GM12874 (cell line): ENCODE results near the gene KLHL33.

Experiments
- TF ChIP-seq, protein P1 (sequence below): IDR thresholded peaks from 2 replicates; pipeline ENCODE4 v1.5.1; 2011; ENCODE audit warnings: low read depth, mild to moderate bottlenecking, control low read depth, low read length, moderate library complexity; ENCODE audit not compliant: insufficient read depth

The KLHL33 gene

GRCh38 chr14:20438664-20439063 lies 2.7 kb upstream of the KLHL33 start:
- TF ChIP-seq, protein P1, sequence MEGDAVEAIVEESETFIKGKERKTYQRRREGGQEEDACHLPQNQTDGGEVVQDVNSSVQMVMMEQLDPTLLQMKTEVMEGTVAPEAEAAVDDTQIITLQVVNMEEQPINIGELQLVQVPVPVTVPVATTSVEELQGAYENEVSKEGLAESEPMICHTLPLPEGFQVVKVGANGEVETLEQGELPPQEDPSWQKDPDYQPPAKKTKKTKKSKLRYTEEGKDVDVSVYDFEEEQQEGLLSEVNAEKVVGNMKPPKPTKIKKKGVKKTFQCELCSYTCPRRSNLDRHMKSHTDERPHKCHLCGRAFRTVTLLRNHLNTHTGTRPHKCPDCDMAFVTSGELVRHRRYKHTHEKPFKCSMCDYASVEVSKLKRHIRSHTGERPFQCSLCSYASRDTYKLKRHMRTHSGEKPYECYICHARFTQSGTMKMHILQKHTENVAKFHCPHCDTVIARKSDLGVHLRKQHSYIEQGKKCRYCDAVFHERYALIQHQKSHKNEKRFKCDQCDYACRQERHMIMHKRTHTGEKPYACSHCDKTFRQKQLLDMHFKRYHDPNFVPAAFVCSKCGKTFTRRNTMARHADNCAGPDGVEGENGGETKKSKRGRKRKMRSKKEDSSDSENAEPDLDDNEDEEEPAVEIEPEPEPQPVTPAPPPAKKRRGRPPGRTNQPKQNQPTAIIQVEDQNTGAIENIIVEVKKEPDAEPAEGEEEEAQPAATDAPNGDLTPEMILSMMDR, result no peak

GRCh38 chr14:20436363-20436755 lies 393 bp upstream of the KLHL33 start:
- TF ChIP-seq, protein P1, result no peak

DNA sequence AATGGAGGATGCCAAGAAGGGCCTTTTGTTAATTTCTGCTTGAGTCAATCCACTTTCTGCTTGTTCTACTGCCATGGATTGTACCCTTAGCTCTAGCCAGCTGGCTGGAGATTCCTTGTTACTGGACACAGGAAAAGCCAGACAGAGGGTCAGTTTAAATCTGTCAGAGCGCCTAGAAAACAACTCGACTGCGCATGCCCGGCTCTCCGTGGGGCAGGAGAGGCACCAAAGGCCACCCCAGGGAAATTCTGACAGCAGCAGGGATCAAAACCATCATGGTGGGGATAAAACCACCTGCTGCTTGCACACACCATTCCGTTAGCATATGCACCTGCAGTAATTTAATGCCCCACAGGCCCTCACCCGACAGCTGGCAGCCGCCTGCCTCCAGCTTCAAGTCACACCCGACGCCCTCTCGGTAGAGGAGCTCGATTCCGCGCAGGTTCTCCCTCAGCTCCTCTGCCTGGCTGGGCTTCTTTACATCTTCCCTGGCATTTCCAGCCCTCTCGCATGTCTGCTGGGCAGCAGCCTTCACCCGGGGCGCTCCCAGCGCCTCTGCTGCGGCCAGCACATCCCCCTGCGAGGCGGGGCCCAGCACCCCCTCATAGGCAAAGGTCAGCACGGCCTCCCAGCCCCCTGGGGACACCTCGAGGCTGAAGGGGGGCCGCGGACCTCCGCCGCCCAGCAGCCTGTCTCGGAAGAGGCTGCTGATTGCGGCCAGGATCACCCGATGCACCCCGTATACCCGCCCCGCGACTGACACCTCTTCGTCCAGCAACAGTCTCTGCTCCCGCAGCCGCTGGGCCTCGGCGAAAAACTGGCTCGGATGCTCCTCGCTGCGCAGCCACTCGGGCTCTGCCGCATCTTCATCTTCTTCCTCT lies 1.0 kb downstream of the KLHL33 start:
- TF ChIP-seq, protein P1, result no peak

- TF ChIP-seq, protein P1, result no peak
These were observed 5.9 kb downstream of the KLHL33 start for GRCh38 chr14:20429801-20430669.

- TF ChIP-seq, protein P1, result no peak
These were observed 7.2 kb downstream of the KLHL33 start for GRCh38 chr14:20428802-20429201.

DNA sequence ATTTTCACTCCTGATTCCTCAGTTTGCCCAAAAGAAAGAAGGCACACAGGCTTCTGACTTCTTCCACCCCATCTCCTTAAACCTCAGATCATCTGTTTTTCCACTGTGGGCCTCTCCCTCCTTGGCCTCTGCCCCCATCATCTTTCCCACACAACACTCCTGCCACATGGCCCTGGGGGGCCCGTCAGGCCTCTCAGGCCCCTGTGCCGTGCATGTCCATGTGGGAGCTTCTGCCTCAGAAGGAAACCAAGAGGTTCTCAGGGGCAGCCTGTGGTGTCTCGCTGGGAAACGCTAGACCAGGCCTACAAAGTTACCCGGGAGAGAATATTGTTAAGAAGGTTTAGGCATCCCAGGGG lies 8.0 kb downstream of the KLHL33 start:
- TF ChIP-seq, protein P1, result no peak
